Right kidney (tissue), 1 donor: Measurements from ENCODE around the gene OSBPL9.
"Not testable (repeated sequence)": the region's sequence is repeated elsewhere in the genome, so short reads cannot be mapped to it uniquely, and the experiment has no call there.

ENCODE experiments used
- DNase-seq: peaks from one replicate; pipeline ENCODE4 v3.0.0-alpha.2; 2016

OSBPL9 gene

GRCh38 chr1:51789342-51789741, 172.4 kb downstream of the OSBPL9 start:
- DNase-seq = no peak

GRCh38 chr1:51790385-51790784, 173.5 kb downstream of the OSBPL9 start:
- no peak for DNase-seq

DNA sequence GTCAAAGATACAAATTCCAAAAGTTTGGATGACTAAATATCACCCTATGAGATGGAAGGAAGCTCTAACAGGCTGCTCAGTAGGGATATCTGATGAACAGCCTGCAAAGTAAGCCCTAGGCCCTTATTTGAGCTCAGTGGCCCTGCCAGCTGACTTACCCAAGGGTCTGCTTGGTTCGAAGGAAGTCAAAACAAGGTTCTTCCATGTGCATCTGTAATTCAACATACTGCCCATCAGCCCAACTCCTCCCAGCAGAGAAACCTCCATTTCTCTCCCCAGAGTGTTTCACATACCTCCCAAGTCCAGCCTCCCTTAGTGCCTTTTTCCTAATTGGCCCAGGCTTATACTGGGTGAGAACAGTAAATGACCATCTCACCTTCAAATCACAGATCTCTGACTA, 175.0 kb downstream of the OSBPL9 start:
- no peak for DNase-seq

GRCh38 chr1:51792864-51793263, 176.0 kb downstream of the OSBPL9 start:
- no peak for DNase-seq

DNA sequence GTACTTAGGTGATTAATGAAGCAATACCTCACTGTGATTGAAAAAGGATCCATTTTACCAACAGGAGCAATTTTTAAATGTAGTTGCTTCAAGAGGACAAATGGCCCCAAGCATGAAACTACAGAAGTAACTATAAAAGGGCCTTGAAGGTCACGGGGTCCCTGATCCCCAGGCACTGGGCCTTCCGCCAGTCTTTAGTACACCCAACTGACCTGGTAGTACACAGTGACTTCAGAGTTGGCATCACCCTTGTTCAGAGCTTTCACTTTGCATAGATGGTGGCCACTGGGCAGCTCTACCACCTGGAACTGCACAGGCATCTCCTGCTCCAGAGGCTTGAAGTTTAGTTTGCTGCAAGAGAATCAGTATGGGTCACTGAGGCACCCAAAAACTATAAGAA, 177.4 kb downstream of the OSBPL9 start:
- DNase-seq = no peak

GRCh38 chr1:51794868-51795267, 178.0 kb downstream of the OSBPL9 start:
- no peak for DNase-seq

- DNase-seq = no peak
Observed at GRCh38 chr1:51799372-51799771, 182.5 kb downstream of the OSBPL9 start.

GRCh38 chr1:51814513-51814912, 197.6 kb downstream of the OSBPL9 start:
- DNase-seq = no peak

DNA sequence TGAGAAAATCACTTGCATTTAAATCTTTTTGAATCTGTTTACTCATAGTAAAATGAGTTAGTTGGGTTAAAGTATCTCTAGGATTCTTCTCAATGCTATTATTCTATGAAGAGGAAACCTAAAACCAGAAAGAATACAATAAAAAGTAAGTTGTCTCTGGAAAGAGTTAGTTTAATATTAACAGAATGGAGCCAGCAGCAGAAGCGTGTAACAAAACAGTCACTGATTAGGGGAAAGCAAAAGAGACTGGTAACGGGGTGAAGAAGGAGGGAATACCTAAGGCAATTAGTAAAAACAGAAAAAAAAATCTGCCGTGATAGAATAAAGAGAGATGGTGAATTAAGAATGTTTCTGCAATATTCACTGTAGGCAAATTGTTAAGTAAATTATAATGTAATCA, 201.6 kb downstream of the OSBPL9 start:
- no peak for DNase-seq

- not testable (repeated sequence) for DNase-seq
Observed at GRCh38 chr1:51819021-51819420, 202.1 kb downstream of the OSBPL9 start.

GRCh38 chr1:51819810-51820209, 202.9 kb downstream of the OSBPL9 start:
- no peak for DNase-seq

DNA sequence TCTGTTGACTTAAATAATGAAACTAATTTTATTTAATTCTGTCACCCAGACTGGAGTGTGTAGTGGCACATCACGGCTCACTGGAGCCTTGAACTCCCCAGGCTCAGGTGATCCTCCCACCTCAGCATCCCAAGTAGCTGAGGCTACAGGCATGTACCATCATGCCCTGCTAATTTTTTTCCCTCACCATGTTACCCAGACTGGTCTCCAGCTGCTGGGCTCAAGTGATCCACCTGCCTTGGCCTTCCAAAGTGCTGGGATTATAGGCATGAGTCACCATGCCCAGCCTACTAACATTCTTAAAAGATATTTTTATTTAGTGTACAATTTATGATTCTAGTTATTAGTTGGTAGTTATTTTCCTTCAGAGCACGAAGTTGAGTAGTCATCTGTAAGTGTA, 212.2 kb downstream of the OSBPL9 start:
- DNase-seq = no peak

GRCh38 chr1:51833700-51834099, 216.8 kb downstream of the OSBPL9 start:
- DNase-seq = no peak

GRCh38 chr1:51837243-51837642, 220.4 kb downstream of the OSBPL9 start:
- no peak for DNase-seq
